Uterus (tissue), 2 donors: ENCODE results near the gene ARHGEF6.

Experiments used
- CTCF ChIP-seq, 4 experiments: fragments of 200-600 bp in 2 of 4; fragments of 450-650 bp in 2 of 4; sonication (generic) in 2 of 4; IDR thresholded peaks; one replicate each; pipeline ENCODE4 v1.5.1; 2016 to 2019; ENCODE audit warnings: antibody characterized with exemption in 4 of 4, mild to moderate bottlenecking in 2 of 4, moderate library complexity in 1 of 4
- POLR2A ChIP-seq, 2 donors: fragments of 450-650 bp; IDR thresholded peaks; one replicate each; pipeline ENCODE4 v1.6.1; 2016; ENCODE audit warnings: antibody characterized with exemption in 2 of 2, mild to moderate bottlenecking in 1 of 2, moderate library complexity in 1 of 2

DNA sequence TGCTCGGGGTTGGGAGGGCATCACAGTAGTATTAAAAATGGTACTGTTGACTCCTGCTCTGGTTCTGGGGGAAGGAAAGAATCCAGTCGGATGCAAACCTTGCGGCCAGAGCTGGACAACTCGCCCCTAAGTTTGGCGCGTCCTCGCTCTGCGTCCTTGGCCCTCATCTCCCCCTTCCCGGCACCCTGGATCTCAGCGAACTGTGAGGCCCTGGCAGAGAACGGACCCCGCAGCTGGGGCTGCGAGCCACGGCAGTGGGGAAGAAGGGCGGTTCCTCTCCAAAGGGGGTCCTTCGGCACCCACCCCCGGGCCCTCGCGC is 14.0 kb downstream of the ARHGEF6 start:
- TF ChIP-seq CTCF (IDR thresholded peaks at IDR 0.05), result no peak
- TF ChIP-seq POLR2A (IDR thresholded peaks at IDR 0.05), result no peak
